ENCODE measurements around the gene KLC4.

GRCh38 chr6:43052842-43053544 is 6.4 kb upstream of the KLC4 start:
- TF ChIP-seq POU6F1 (CRISPR knock-in tag; IDR thresholded peaks at IDR 0.05; ENCODE audit: borderline replicate concordance, low read depth) (no peak), SNAI2 (CRISPR knock-in tag; IDR thresholded peaks at IDR 0.05) (no peak), ZFP3 (CRISPR knock-in tag; IDR thresholded peaks at IDR 0.05) (no peak), ISL1 (CRISPR knock-in tag; IDR thresholded peaks at IDR 0.05) (no peak), ARNTL (CRISPR knock-in tag; IDR thresholded peaks at IDR 0.05; ENCODE audit: borderline replicate concordance, low read depth) (no peak), ZNF565 (CRISPR knock-in tag; conservative IDR thresholded peaks at IDR 0.05; ENCODE audit: low read depth) (no peak), BACH2 (CRISPR knock-in tag; IDR thresholded peaks at IDR 0.05; ENCODE audit: borderline replicate concordance) (no peak), OSR1 (CRISPR knock-in tag; IDR thresholded peaks at IDR 0.05) (no peak), CREB5 (CRISPR knock-in tag; IDR thresholded peaks at IDR 0.05; ENCODE audit: low read depth) (no peak), ZC3H10 (CRISPR knock-in tag; IDR thresholded peaks at IDR 0.05) (no peak), TCF4 (CRISPR knock-in tag; IDR thresholded peaks at IDR 0.05; ENCODE audit: borderline replicate concordance) (no peak), RARB (CRISPR knock-in tag; IDR thresholded peaks at IDR 0.05) (no peak), ZNF70 (CRISPR knock-in tag; IDR thresholded peaks at IDR 0.05) (no peak)
